Bone marrow (tissue), 2 donors: ENCODE results near the gene BNIP3.
A peak's percentile ranks its signal among the peaks of the same experiment; 100 is the strongest.
"Not testable (repeated sequence)": the region's sequence is repeated elsewhere in the genome, so short reads cannot be mapped to it uniquely, and the experiment has no call there.

ENCODE experiments used
- DNase-seq, 2 donors: peaks; one replicate each; lab custom pipeline; 2025; lab: John Stamatoyannopoulos, UW

BNIP3 gene

DNA sequence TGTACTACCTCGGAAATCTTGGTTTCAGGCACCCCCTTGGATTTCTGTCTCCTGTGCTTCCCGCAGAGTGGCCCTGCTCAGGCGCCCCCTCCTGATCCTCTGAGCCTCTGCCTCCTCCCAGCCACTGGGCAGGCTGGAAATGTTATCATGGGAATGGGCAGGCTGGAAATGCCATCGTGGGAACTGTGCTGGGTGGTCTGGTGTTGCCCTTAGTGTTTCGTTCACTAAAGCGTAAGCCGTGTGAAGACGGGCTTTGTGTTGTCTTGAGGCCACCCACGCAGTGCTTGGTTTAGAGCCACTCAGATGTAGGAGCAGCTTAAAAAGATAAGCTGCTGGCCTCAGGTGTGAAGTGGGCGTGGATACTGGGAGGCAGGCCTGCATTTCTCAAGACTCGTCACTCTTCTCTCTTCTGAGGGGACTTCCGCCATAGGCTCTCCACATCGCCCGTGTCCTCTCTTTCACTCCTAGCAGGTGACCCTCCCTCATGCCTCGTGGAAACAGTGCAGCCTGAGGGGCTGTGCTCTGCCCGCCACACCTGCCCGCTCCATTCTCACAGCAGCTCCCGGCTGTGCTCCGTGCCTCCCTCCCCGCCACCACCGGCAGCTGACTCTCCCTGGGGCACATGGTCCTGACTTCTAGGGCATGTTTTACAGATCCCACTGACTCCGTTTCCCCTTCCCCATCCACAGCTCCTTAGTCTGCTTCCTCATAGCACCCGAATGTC, 52.4 kb downstream of the BNIP3 start:
- DNase-seq = no peak

DNA sequence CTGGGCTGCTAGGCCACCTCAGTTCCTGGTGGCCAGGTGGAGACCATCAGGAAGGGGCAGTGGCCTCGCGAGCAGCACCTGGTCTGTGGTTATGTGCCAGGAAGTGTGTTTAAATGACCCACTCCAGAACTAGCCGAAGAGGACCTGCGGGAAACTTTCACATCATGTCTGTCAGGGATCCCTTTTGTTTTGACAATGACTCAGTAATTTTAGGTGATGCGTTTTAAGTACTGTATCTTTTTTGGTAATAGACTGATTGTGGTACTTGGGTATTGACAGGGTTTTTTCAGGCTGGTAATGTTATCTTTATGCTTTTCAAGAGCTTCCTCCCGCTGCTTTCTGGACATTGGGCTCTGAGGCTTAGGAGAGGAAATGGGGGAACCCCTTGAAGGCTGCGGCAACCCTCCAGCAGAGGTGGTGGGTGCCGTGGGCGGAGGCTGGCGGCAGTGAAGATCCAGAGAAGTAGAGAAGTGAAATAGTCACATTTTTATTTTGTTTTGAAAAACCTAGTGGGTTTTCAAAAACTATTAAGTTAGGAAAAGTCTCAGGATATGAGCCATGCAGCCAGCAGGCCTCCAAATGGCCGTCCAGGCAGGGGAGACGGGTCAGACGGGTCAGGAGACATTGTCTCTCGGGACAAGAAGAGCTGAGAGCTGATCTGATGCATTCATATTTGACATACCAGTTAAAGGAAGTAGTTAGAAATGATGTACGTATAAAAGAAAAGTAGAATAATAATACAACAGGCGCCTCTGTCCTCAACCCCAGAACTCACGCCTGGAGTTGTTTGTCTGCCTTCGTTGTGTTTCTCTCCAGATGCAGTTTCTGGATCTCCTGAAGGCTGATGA, 53.3 kb downstream of the BNIP3 start:
- no peak for DNase-seq

DNA sequence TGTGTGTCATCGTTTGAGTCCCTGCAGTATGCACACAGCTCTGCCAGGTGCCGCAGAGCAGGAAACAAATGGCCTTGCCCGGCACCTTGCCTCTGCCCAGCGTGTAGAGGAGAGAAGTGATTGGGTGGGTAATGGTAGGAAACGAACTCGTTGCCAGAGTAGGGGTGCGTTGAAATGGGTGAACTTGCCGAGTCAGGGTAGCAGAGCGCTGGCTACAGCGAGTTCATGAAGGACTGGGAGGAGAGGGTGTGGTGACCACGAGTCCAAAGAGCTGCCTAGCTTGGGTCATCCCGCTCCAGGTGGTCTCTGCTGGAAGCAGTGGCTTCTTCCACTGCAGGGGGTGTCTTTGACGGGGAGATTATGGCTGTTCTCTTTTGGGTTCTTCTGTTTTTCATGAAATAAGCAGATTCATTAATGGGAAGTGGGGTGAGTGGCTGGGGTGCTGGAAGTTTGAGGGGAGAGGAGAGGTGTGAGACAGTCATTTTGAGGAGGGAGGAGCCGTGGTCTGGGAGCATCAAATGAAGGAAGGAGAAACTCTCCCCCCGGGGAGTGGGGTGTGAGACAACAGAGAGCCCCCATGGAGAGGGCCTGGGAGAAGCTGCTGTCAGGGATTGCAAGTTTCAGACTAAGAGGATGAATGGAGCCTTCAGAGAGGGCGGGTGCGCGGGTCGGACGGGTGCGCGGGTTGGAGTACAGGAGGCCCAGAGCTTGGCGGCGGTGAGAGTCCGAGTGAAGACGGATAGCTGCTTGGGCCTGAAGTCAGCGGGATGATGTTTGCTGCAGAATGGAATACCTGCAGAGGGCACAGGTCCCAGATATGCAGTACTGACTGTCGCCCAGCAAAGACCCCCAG, 54.8 kb downstream of the BNIP3 start:
- DNase-seq = no peak

DNA sequence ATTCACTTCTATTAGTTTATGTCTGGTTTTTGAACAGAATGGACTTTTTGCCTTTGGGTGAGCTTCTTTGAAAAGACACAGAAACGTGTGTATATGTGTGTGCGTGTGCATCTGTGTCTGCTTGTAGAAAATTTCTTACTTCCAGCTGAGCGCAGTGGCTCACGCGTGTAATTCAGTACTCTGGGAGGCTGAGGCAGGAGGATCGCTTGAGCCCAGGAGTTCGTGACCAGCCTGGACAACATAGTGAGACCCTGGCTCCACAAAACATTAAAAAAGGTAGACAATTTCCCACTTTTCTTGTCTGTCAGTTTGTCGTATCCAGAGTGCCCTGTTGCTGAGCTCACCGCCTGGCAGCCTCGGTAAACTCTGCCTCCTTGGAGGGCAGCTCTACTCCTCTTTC, 55.5 kb downstream of the BNIP3 start:
- no peak for DNase-seq

DNA sequence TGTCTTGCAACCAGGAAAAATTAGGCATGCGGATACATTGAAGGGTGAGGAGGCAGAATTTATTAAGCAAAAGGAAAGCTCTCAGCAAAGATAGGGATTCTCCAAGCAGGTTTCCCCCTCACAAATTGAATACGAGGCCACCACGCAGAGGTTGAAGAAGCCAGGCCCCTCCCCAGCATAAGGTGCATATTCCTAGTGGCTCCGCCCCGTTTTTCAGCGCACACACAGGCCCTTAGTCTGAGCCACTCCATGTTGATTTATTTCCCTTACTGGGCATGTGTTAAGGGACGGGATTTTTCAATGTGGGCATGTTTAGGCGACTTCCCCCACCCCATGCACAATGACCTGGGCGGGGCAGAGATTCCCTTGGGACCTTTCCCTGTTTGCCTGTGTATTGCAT, 56.0 kb downstream of the BNIP3 start:
- no peak for DNase-seq

DNA sequence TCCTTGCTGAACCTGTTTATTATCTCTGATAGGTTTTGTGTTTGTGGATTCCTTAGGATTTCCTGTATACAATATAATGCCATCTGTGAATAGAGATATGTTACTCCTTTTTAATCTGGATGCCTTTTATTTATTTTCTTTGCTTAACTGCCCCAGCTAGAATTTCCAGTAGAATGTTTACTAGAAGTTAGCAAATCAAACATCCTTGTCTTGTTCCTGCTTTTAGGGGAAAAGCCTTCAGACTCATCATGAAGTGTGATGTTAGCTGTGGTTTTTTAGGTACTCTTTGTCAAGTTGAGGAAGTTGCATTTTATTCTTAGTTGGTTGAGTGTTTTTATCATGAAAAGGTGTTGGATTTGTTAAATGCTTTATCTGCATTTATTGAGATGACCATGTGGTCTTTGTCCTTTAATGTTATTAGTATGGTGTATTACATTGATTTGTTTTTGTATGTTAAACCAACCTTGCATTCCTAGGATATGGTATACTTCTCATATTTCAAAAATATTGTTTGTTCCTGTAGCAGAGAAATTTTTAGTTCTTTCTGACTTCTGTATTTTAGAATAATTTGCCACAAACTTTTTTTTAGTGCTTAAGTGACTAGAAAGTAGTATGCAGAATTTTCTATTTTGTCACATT, 56.6 kb downstream of the BNIP3 start:
- DNase-seq = peak in 1 of 2 donors; percentile 3

DNA sequence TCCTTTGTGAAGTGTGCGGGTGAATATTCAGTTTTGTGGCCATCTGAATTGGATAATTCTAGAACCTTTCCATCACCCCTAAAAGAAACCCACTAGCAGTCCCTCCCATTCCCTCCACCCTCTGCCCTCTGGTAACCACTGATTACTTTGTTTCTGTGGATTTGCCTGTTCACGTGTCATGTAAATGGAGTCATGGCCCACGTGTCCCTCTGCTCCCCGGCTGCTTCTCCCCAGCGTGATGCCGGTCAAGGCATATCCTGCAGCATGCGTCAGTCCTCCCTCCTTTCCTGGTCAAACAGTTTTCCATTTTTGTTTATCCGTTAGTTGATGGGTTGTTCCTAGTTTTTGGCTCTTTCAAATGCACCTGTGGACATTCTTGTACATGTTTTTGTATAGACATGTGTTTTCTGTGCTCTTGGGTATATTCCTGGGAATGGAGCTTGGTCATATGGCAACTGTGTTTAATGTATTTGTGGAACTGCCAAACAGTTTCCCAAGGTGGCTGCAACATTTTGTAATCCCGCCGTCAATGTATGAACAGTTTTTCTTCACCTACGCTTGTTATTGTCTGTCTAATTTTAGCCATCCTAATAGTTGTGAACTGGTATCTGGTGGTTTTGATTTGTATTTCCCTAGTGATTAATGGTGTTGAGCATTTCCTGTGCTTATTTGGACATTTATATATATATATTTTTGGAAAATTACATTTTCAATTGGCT, 58.5 kb downstream of the BNIP3 start:
- DNase-seq = no peak

DNA sequence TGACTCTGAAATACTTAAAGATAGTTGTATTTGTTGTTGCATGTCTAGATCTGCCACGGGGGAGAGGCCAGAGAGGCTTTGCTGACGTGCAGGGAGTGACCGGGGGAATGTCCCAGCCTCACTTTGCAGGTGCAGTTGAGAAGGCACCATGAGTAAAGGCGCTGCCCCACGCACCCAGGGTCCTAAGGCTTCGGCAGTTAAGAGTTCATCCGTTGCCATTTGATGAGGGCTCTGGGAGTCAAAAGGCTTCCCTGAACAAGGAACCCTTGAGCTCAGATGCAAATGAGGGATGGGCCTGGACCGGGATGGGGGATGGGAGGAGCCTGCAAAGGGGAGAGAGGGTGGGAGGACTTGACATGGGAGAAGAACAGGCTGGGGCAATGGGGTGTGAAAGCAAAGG, 60.5 kb downstream of the BNIP3 start:
- DNase-seq = no peak

DNA sequence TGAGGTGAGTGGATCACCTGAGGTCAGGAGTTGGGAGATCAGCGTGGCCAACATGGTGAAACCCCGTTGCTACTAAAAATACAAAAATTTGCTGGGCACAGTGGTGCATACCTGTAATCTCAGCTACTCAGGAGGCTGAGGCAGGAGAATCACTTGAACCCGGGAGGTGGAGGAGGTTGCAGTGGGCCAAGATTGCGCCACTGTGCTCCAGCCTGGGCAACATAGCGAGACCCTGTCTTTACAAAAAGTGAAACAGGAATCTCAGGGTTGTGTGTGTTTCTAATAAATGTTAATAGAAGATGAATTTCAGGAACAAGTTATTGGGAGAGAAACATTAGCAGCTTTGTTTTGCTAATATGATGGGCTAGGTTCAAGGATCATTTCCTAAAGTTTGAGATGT, 61.0 kb downstream of the BNIP3 start:
- no peak for DNase-seq

DNA sequence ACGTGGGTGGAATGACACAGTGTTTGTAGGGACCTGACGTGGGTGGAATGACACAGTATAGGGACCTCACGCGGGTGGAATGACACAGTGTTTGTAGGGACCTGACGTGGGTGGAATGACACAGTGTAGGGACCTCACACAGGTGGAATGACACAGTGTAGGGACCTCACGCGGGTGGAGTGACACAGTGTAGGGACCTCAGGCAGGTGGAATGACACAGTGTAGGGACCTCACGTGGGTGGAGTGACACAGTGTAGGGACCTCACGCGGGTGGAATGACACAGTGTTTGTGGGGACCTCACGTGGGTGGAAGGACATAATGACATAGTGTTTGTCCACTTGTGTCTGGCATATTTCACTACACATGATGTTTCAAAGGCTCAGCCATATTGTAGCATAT, 61.6 kb downstream of the BNIP3 start:
- DNase-seq = no peak

DNA sequence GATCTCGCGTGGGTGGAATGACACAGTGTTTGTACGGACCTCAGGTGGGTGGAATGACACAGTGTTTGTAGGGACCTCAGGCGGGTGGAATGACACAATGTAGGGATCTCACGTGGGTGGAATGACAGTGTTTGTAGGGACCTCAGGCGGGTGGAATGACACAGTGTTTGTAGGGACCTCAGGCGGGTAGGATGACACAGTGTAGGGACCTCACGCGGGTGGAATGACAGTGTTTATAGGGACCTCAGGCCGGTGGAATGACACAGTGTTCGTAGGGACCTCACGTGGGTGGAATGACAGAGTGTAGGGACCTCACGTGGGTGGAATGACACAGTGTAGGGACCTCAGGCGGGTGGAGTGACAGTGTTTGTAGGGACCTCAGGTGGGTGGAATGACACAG, 62.3 kb downstream of the BNIP3 start:
- not testable (repeated sequence) for DNase-seq
